Gastroesophageal sphincter (tissue), 4 donors: Measurements from ENCODE around the gene TM4SF18. TPM values are rescaled to one million over a fixed set of nuclear protein-coding genes. Genes with fewer than 3 reads are reported as not detected.
A peak's percentile ranks its signal among the peaks of the same experiment; 100 is the strongest.
"Not testable (repeated sequence)": the region's sequence is repeated elsewhere in the genome, so short reads cannot be mapped to it uniquely, and the experiment has no call there.

Experiments
- ATAC-seq: fragments of 150-250 bp; one replicate; pipeline ENCODE4 v1.9.1; 2016; ENCODE audit warnings: mild to moderate bottlenecking, moderate library complexity
- H3K27ac ChIP-seq, 4 donors: fragments of 200-600 bp; sonication (generic) in 3 of 4; 1 replicate in 3 of 4; 2 replicates in 1 of 4; pipeline ENCODE4 v1.5.1; 2016 to 2019
- H3K27me3 ChIP-seq: fragments of 200-600 bp; sonication (generic); one replicate; pipeline ENCODE4 v1.5.1; 2019
- H3K36me3 ChIP-seq, 2 donors: fragments of 200-600 bp; sonication (generic); one replicate each; pipeline ENCODE4 v1.5.1; 2019; ENCODE audit warnings: control low read depth in 1 of 2
- H3K4me1 ChIP-seq, 3 donors: fragments of 200-600 bp; sonication (generic); 1 replicate in 2 of 3; 2 replicates in 1 of 3; pipeline ENCODE4 v1.5.1; 2016 to 2019; ENCODE audit warnings: control low read depth in 2 of 3
- H3K4me3 ChIP-seq, 2 donors: fragments of 200-600 bp; sonication (generic); one replicate each; pipeline ENCODE4 v1.5.1; 2019; ENCODE audit warnings: mild to moderate bottlenecking in 1 of 2, moderate library complexity in 1 of 2
- H3K9me3 ChIP-seq, 3 donors: fragments of 200-600 bp; sonication (generic); one replicate each; pipeline ENCODE4 v1.5.1; 2017 to 2019; ENCODE audit warnings: control low read depth in 2 of 3
- EP300 ChIP-seq: sonication (generic); formaldehyde crosslinking; IDR thresholded peaks from one replicate; pipeline ENCODE4 v1.6.1; 2017; ENCODE audit warnings: antibody characterized with exemption, mild to moderate bottlenecking
- POLR2A ChIP-seq, 2 donors: fragments of 450-650 bp; IDR thresholded peaks; one replicate each; pipeline ENCODE4 v1.6.1; 2017; ENCODE audit warnings: antibody characterized with exemption in 2 of 2, mild to moderate bottlenecking in 2 of 2, moderate library complexity in 1 of 2
- POLR2AphosphoS5 ChIP-seq: sonication (generic); formaldehyde crosslinking; IDR thresholded peaks from one replicate; pipeline ENCODE4 v1.6.1; 2017; ENCODE audit warnings: antibody characterized with exemption
- WGBS, 2 donors: methylation state at CpG; one replicate each; pipeline ENCODE4 v1.1.5; 2018; ENCODE audit warnings: low coverage in 1 of 2; 5-methylcytosine and 5-hydroxymethylcytosine counted together
- total RNA-seq, 4 donors: library from RNA; depleted of rRNA; stranded (reverse); fragments of >200 nt; gene quantifications; one replicate each; pipeline ENCODE4 v1.1.0, GENCODE V29; 2016
- TF ChIP-seq, protein P1 (sequence below), 4 experiments: fragments of 200-600 bp in 2 of 4; fragments of 450-650 bp in 2 of 4; sonication (generic) in 1 of 4; IDR thresholded peaks; one replicate each; pipeline ENCODE4 v1.5.1; 2017 to 2019; ENCODE audit warnings: antibody characterized with exemption in 4 of 4, mild to moderate bottlenecking in 2 of 4, moderate library complexity in 2 of 4

TM4SF18 gene
- total RNA-seq, 4 donors from 2014 or later, result 1.7 to 10.2 (median 7.1) TPM

DNA sequence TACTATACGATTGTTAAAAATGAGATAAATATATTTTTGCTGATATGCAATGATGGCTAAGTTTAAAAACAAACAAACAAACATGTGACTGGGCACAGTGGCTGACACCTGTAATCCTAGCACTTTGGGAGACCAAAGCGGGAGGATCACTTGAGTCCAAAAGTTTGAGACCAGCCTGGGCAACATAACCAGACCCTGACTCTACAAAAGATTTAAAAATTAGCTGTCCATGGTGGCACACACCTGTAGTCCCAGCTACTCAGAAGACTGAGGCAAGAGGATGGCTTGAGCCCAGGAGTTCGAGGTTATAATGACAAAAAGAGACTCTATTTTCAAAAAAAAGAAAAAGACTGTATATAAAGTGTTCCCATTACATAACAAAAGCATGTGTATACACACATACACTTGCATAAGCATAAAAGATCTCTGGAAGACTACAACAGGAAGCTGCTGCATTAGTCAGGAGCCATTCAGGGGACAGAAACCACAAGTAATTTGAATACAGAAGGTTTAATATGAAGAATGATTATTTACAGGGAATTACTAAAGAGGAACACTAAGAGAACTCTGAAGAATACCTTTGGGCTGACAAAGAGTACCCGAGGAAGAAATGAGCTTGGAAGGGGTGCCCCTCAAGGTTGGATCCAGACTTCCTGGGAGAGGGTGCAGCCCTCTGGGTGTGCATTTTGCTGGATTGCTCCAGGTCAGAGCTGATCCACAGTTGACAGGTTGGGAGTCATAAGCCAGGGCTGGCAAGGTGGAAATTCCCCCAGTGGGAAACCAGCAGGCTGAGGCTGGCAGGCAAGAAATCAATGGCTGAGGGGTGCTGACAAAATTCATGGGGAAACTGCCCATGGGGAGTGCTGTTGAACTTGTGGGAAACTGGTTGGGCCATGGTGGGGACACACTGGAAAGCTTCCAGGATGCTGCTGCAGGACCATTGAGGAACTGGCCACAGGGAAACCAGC lies 9.3 kb upstream of the TM4SF18 start:
- Histone ChIP-seq H3K9me3 (no peaks in the 10 kb centered on the region), H3K4me1 (peaks cover 4 to 19% (median 5%) of the 10 kb centered on the region in 3 donors), H3K27ac (no peak overlapping the region), H3K27me3 (no peaks in the 10 kb centered on the region), H3K4me3 (no peak overlapping the region), H3K36me3 (no peaks in the 10 kb centered on the region)
- 76 to 85% methylated on average over 3 to 4 of the region's 4 CpGs for WGBS, 2 donors
- no peak for TF ChIP-seq POLR2A (IDR thresholded peaks at IDR 0.05)
- TF ChIP-seq, protein P1, sequence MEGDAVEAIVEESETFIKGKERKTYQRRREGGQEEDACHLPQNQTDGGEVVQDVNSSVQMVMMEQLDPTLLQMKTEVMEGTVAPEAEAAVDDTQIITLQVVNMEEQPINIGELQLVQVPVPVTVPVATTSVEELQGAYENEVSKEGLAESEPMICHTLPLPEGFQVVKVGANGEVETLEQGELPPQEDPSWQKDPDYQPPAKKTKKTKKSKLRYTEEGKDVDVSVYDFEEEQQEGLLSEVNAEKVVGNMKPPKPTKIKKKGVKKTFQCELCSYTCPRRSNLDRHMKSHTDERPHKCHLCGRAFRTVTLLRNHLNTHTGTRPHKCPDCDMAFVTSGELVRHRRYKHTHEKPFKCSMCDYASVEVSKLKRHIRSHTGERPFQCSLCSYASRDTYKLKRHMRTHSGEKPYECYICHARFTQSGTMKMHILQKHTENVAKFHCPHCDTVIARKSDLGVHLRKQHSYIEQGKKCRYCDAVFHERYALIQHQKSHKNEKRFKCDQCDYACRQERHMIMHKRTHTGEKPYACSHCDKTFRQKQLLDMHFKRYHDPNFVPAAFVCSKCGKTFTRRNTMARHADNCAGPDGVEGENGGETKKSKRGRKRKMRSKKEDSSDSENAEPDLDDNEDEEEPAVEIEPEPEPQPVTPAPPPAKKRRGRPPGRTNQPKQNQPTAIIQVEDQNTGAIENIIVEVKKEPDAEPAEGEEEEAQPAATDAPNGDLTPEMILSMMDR (IDR thresholded peaks at IDR 0.05), result no peak
- no peak for TF ChIP-seq EP300
- no peak for TF ChIP-seq POLR2AphosphoS5
- ATAC-seq, result no peak

DNA sequence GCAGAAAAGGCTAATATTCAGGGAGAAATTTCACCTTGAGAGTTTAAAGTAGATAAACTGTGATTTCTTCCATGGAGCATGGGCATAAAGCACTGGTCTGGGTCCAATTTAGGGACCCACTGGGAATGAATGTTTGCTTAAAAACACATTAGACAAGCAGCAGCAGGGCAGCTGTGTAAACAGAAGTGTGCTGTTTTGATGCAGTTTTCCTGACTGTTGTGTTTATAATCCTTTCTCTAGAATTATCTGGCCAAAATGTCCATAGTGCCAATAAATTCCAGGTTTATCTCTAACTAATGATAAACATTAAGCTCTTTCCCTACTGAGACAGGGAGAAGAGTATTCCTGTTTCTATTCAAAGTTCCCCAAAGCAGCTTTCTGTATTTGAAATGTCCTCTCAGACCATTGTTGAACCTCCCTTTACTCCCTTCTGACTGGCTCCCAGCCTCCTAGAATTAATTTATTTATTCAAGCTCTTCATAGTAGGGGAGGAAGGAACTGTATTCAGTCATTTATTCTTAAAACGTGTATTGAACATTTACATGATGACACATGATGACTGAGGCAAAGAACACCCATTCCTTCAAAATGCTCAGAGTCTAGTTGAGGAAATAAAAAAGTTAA lies 7.0 kb upstream of the TM4SF18 start:
- no peak for TF ChIP-seq POLR2AphosphoS5
- TF ChIP-seq, protein P1 (IDR thresholded peaks at IDR 0.05), result no peak
- no peak for TF ChIP-seq POLR2A (IDR thresholded peaks at IDR 0.05)
- TF ChIP-seq EP300, result no peak
- 0 to 29% methylated on average over 1 of the region's 1 CpG for WGBS, 2 donors
- Histone ChIP-seq H3K4me3 (no peak overlapping the region), H3K4me1 (peaks cover 4 to 19% (median 5%) of the 10 kb centered on the region in 3 donors), H3K27me3 (no peaks in the 10 kb centered on the region), H3K9me3 (no peaks in the 10 kb centered on the region), H3K27ac (peak overlapping the region; percentile 71 to 93 (median 76)), H3K36me3 (no peaks in the 10 kb centered on the region)
- ATAC-seq, result peak; percentile 34

DNA sequence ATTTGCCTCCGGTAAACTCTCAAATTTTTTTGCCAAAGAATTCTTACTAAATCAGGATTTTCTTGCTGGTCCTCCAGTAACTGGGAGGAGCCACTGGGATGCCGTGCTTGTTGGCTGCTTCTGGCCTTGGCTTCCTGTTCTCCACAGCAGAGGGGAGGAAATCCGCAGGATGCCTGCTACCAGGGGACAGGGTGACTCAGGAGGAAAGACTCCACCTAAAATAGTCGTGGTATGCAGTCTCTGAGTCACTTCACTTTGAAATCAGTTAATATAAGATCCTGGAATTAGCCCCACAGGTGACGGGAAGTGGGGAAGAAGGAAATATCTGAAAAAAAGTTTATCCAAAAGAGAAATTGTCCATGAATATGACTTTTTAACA lies 6.5 kb upstream of the TM4SF18 start:
- no peaks in the 10 kb centered on the region for H3K27me3 ChIP-seq
- TF ChIP-seq POLR2AphosphoS5, result peak; percentile 94
- no peak for TF ChIP-seq EP300
- H3K9me3 ChIP-seq, result no peaks in the 10 kb centered on the region
- no peaks in the 10 kb centered on the region for H3K36me3 ChIP-seq
- peak overlapping the region; percentile 71 to 93 (median 76) for H3K27ac ChIP-seq
- H3K4me3 ChIP-seq, result no peak overlapping the region
- WGBS, 2 donors, result 7 to 23% methylated on average over 3 to 4 of the region's 5 CpGs
- ATAC-seq, result peak; percentile 99
- peaks cover 4 to 19% (median 5%) of the 10 kb centered on the region in 3 donors for H3K4me1 ChIP-seq

DNA sequence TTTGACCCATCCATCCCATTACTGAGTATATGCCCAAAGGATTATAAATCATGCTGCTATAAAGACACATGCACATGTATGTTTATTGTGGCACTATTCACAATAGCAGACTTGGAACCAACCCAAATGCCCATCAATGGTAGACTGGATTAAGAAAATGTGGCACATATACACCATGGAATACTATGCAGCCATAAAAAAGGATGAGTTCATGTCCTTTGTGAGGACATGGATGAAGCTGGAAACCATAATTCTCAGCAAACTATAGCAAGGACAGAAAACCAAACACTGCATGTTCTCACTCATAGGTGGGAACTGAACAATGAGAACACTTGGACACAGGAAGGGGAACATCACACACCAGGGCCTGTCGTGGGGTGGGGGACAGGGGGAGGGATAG lies 4.0 kb upstream of the TM4SF18 start:
- ATAC-seq, result not testable (repeated sequence)

DNA sequence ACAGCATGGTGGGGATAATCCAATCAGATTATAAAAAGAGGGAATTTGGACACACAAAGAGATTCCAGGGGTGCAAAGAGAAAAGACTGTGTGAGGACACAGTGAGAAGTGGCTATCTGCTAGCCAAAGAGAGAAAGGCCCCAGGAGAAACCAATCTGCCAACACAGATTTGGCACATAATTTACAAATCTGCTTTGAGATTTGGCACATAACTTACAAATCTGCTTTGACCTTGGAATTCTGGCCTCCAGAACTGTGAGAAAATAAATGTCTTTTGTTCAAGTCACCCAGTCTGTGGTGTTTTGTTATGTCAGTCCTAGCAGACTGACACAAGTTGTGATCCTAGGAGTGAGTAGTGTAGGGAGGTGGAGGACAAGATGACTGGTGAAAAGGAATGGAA lies 3.5 kb upstream of the TM4SF18 start:
- no peak for ATAC-seq
- no peaks in the 10 kb centered on the region for H3K36me3 ChIP-seq
- no peaks in the 10 kb centered on the region for H3K27me3 ChIP-seq
- peaks cover 4 to 19% (median 5%) of the 10 kb centered on the region in 3 donors for H3K4me1 ChIP-seq
- TF ChIP-seq EP300, result no peak
- no peak for TF ChIP-seq POLR2AphosphoS5
- no peak for TF ChIP-seq POLR2A (IDR thresholded peaks at IDR 0.05)
- TF ChIP-seq, protein P1 (IDR thresholded peaks at IDR 0.05), result no peak
- no peak overlapping the region for H3K4me3 ChIP-seq
- no peaks in the 10 kb centered on the region for H3K9me3 ChIP-seq
- H3K27ac ChIP-seq, result peak overlapping the region in 1 of 4 donors; percentile 20

More for the DNA sequence above, 4.0 kb upstream of the TM4SF18 start:
- peaks cover 4 to 19% (median 5%) of the 10 kb centered on the region in 3 donors for H3K4me1 ChIP-seq
- H3K27ac ChIP-seq, H3K36me3 ChIP-seq, H3K4me3 ChIP-seq, H3K27me3 ChIP-seq, H3K9me3 ChIP-seq: not testable (repeated sequence)
- WGBS, 2 donors, result 78% methylated on average over 1 of the region's 1 CpG; no CpG with 5 or more reads in 1 of the 2 donors
